ENCODE results near the gene MT4.
"Not testable (repeated sequence)": the region's sequence is repeated elsewhere in the genome, so short reads cannot be mapped to it uniquely, and the experiment has no call there.

Gene MT4

DNA sequence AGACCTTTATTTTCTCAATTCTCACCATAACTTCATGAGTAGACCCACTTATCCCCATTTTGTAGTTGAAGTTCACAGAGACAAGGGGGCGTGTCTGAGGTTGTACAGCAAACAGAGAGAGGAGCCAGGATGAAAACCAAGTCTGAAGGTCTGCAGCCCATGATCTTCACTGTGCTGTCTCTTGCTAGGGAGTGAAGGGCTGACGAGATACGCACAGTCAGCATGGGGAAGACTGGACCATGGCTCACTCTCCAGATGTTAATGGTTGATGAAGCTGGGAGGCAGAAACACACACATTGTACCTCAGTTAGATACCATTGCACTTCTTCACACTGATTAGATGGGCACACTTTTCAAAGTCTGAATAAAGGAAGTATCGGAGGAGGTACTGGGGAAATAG is 5.8 kb upstream of the MT4 start:
- no peak for DNase-seq (ENCODE audit: low spot score)

DNA sequence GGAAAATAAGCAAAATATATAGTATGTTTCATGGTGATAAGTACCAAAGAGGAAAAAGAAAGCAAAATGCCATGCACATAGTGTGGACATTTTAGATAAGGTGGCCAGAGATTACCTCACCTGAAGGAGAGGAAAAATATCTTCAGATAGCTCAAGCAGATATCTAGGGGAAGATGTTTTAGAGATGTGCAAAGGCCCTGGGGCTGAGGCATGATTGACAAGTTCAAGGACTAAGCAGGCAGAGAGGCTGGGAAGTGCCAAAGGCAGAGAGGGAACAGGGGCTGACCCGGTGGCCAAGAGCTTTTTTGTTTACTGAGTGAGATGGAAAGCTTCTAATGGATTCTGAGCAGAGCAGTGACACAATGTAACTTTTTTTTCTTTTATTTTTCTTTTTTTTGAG is 4.4 kb upstream of the MT4 start:
- no peak for DNase-seq (ENCODE audit: low spot score)

- DNase-seq (ENCODE audit: low spot score) = no peak
These were observed 3.7 kb upstream of the MT4 start for GRCh38 chr16:56561126-56561525.

DNA sequence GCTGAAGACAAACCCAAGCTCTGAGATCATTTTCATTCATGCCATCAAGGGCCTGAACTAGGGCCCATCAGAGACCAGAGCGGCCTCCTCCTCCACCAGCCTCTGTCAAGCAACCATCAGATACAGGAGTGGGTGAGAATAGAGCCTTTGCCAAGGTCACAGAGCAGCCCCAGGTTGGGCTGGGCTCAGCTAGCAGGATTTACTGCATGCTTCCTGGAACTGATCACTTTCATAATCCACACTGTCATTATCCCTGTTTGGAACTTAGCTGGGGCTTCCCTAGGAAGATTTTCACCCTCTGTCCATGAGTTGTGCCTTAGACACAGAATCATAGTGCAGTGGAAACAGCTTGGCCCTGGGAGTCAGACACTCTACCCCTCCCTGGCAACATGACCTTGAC is 5.1 kb downstream of the MT4 start:
- no peak for DNase-seq (ENCODE audit: low spot score)

- DNase-seq (ENCODE audit: low spot score) = no peak
These were observed 6.7 kb downstream of the MT4 start for GRCh38 chr16:56571525-56571924.

DNA sequence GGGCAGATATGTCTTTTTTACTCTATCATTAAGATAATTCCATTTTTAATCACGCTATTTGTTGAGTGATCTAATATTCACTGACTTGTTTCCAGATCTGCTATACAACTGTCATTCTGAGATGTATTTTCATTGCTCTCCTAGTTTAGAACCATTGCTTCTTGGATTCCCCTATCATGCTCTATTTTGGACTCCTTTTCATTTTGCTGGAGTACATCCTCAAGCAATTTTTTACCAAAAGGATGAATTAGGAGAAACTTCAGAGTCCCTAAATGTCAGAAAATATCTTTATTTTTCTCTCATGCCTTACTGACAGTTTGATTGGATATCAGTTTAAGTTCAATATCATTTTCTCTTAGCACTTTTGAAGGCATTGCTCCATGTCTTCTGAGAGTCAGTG is 9.8 kb downstream of the MT4 start:
- DNase-seq (ENCODE audit: low spot score) = no peak

- DNase-seq (ENCODE audit: low spot score) = peak; percentile 76
These were observed 11.9 kb downstream of the MT4 start for GRCh38 chr16:56576585-56577299.

- no peak for DNase-seq (ENCODE audit: low spot score)
These were observed 12.4 kb downstream of the MT4 start for GRCh38 chr16:56577300-56577625.

DNA sequence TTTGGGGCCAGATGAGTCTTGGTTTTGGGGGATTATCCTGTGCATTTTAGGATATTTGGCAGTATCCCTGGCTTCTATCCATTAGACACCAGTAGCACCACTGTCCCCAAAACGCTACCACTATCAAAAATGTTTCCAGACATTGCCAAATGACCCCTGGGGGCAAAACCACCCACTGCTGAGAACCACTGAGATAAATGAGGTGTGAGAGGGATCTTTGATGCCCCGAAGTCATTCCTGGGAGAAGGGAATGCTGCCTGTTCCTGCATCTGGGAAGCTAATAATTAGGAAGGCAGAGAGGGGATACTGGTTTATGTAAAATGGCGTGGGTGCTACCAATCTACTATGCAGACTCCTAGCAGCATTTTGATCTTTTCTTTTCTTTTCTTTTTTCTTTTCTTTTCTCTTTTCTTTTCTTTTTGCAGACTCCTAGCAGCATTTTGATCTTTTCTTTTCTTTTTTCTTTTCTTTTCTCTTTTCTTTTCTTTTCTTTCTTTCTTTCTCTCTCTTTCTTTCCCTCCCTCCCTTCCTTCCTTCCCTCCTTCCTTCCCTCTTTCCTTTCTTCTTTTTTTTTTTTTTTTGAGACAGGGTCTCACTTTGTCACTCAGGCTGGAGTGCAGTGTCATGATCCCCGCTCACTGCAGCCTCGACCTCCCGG is 15.6 kb downstream of the MT4 start:
- DNase-seq (ENCODE audit: low spot score) = no peak

- not testable (repeated sequence) for DNase-seq (ENCODE audit: low spot score)
These were observed 18.0 kb downstream of the MT4 start for GRCh38 chr16:56582911-56583310.

DNA sequence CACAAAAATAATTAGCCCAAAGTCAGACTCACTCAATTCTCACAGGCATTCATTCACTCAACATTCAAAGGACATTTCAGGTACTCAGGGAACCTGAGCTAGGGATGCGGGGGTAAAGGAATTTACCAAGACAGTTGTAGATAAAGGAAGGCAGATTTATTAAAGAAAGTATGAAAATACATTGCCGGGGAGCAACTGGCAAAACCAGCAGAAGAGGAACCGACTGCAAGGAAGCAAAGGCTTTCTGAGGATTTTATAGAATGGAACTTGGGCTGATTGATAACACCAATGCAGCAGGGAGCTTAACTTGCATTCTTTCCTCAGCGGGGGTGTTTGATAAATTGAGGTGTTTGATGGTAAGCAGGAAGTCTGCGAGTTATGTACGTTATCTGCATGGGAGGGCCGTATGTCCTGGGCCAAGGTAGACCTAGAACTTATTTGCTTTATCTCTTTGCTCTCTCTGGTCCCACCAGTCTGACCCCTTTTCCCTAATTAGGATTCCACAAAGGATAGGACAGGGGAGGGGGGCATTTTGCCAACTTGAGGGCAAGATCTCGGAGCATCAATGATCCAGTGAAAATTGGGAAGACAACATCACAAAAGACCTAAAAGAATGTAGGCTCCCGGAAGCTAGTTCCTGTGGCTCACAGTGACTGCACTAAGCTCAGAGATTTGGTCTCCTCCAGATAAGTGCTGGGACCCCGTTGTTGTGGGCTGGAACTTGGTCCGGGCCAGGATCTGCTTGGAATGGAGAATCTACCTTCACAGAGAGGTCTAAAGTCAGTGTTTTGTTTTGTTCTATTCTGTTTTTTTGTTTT is 18.7 kb downstream of the MT4 start:
- no peak for DNase-seq (ENCODE audit: low spot score)

GRCh38 chr16:56584276-56584675 is 19.4 kb downstream of the MT4 start:
- DNase-seq (ENCODE audit: low spot score) = no peak

DNA sequence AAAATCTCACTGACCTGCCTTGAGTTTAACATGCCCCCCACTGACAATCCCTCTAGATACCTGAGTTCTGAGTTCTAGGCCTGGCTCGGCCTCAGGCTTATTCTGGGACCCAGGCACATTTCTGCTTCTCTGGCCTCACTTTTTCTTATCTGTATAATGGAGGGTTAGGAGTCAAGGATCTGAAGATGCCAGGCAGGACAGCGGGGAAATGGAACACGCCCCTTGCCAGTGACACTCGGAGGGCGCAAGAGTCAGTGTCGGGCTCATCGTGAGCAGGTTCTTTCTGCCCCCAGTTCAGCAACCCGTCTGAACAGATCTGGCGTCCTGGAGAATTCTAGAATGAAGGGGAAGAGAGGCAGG is 23.9 kb downstream of the MT4 start:
- no peak for DNase-seq (ENCODE audit: low spot score)

DNA sequence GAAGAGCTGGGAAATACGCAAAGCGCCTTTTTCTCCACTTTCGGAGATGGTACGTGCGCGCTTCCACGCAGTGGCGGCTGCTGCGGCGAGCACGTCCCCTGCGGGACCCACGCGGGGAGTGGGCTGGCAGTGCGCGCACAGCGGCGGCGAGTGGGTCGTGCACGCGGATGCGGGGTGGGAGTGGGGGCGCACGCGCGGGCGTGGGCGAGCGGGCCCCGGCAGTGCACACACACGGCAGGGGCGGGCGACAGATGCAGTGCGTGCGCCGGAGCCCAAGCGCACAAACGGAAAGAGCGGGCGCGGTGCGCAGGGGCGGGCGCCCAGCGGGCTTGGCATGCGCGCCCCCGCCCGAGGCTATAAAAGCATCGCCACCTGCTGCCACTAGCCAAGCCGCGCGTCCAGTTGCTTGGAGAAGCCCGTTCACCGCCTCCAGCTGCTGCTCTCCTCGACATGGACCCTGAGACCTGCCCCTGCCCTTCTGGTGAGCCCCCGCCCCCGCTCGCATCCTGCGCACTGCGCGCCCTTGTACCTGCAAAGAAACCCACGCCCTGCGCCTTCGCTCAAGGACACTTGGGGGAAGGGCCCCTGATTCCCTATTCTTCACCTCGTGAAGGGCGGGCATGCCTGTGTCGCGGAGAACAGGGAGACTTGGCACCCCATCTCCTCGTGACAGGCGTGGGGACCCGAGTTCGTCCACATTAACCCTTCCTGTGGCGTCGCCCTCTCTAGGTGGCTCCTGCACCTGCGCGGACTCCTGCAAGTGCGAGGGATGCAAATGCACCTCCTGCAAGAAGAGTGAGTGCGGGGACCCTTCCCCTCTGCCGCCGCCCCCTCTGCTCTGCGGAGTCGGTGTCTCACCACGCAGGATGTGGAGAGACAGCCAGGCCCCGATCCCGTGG is 24.5 kb downstream of the MT4 start, which contains the start of gene MT3:
TSS of gene MT3 (plus strand) at position 388 of the 899 bp plus-strand sequence. CDS start at position 451, 63 bp downstream.
- DNase-seq (ENCODE audit: low spot score) = no peak

GRCh38 chr16:56591377-56592060 is 26.6 kb downstream of the MT4 start:
- DNase-seq (ENCODE audit: low spot score) = no peak

GRCh38 chr16:56593573-56594291 is 28.9 kb downstream of the MT4 start:
- no peak for DNase-seq (ENCODE audit: low spot score)

- no peak for DNase-seq (ENCODE audit: low spot score)
These were observed 29.4 kb downstream of the MT4 start for GRCh38 chr16:56594292-56594619.

DNA sequence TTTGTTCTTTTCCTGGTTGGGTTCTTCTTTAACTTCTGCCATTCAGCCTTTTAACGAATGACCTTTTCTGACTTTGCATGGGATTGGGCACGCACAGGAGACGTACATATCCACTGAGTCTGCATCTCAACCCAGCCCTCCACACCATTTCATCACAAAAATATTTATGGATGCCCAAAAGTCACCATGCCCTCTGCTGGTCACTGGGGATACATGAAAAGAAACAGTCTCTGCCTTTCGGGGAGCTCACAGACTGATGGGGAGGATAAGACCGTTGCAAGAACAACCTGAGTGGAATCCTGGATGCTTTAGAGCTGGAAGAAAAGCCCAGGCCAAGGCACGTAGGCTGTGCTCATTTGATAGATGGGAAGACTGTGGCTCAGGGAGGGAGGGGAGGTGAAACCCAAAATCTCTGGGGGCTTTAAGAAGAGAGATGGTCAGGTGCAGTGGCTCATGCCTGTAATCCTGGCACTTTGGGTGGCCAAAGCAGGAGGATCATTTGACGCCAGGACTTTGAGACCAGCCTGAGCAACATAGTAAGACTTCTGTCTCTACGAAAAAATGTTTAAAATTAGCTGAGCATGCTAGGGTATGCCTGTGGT is 35.6 kb downstream of the MT4 start:
- DNase-seq (ENCODE audit: low spot score) = peak; percentile 46

- DNase-seq (ENCODE audit: low spot score) = no peak
These were observed 36.5 kb downstream of the MT4 start for GRCh38 chr16:56601325-56601724.

DNA sequence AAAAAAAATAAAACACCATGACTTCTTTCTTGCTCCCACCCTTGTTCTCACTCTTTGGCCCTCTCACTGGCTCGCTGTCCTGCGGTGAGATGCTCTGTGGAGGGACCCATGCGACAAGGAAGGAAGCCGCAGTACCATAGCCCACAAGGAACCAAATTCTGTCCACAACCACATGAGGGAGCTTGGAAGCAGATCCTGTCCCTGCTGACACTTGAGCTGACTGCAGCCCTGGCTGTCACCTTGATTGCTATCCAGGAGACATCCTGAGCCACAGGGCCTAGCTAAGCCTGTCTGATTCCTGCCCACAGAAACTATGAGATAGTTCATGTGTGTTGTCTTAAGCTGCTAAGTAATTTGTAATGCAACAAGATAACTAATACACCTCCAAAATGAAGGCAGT is 38.7 kb downstream of the MT4 start:
- DNase-seq (ENCODE audit: low spot score) = peak; percentile 28

DNA sequence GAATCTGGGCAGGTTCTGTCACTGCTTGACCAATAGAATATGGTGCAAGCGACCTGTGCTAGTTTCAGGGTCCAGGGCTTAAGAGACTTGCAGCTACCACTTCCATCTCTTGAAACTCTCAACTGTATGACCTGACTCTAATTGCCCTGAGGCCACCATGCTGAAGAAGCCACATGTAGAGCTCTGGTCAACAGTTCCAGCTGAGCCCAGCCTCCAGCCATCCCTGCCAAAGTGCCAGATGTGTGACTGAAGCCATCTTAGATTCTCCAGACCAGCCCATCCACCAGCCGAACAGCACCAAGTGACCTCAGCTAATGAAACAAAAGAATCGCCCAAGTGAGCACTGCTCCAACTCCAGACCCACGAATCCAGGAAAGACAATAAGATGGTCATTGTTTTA is 40.1 kb downstream of the MT4 start:
- no peak for DNase-seq (ENCODE audit: low spot score)

Measured in hematopoietic multipotent progenitor cell treated with erythropoietin and hydrocortisone succinate and interleukin-3 and kit ligand, for 15 days (in vitro differentiated cells).